CD4-positive, alpha-beta T cell treated with Interleukin-15 for 1 hour (primary cell): ENCODE results near the gene GAMT.
"Not testable (repeated sequence)": the region's sequence is repeated elsewhere in the genome, so short reads cannot be mapped to it uniquely, and the experiment has no call there.

ENCODE experiments used
- DNase-seq: peaks from one replicate; pipeline ENCODE4 v3.0.0-alpha.2; 2020

Gene GAMT

DNA sequence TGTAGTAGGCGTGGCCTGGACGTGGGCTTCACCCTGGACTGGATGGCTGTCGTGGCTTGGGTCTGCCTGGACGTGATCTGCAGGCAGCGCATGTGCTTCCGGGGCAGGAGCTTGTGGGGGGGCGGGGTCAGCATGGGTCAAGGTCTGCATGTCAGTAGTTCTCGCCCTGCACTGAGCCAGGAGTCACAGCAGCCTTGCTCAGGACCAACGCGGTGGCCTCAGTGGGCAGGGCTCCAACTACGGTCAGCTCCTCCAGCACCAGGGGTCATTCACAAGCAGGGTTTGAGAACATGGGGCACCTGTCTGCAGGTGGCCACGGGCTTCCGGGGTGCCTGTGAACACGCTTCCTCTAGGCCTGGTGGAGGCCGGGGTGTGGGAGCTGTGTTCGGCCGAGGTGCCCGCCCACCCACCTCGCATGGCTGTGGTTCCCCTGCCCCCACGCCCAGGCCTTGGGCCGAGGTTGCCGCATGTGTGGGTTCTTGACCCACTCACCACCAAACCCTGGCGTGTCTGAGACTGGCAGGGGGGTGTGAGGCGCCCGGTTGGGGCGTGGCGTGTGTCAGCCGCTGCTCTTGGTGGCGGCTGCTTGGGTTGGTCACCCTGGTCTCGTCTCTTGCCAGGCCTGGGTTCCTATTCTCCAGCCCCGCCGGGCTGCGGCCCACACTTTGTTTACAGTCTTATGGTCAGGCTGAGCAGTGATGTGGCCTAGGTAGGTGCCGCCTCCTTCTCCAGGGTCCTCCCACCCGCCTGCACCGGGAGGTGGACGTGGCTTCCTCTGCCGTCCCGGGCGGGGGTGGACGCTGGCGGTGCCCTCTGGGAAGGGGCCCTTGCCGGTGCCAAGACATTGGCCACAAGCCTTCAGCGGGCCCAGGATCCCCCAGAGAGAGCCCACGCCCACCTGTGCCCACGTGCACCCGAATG is 32.0 kb upstream of the GAMT start:
- no peak for DNase-seq

DNA sequence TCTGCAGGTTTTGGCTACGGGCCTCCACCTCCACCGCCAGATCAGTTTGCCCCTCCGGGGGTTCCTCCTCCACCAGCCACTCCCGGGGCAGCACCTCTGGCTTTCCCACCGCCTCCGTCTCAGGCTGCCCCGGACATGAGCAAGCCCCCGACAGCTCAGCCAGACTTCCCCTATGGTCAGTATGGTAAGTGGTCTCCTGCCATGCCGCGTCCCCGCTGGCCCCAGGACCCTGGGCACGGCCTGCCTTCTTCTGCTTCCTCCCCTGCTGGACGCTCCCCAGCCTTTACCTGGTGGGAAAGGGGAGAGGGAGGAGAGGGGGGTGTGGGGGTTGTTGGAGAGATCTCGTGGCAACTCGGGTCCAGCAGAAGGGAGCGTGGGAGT is 31.2 kb upstream of the GAMT start:
- no peak for DNase-seq

GRCh38 chr19:1431759-1432506 is 30.6 kb upstream of the GAMT start:
- no peak for DNase-seq

DNA sequence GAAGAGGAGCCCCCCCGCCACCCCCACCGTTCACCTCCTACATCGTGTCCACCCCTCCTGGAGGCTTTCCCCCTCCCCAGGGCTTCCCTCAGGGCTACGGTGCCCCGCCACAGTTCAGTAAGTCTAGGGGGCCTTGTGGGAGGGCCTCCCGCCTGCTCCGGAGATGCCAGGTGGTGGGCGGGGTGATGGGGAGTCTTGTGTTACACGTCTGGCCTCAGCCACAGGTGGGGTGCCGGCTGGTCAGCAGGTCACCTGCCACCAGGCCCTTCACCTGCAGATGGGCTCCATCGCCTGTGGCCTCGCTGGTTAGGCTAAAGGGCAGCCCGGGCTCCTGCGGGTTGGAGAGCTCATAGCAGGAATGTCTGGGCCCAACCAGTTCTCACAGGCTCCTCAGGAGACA is 28.9 kb upstream of the GAMT start:
- DNase-seq: no peak

- DNase-seq: no peak
Observed at GRCh38 chr19:1429750-1430149, 28.4 kb upstream of the GAMT start.

- no peak for DNase-seq
Observed at GRCh38 chr19:1428738-1429391, 27.5 kb upstream of the GAMT start.

- DNase-seq: no peak
Observed at GRCh38 chr19:1427221-1427920, 26.0 kb upstream of the GAMT start.

- DNase-seq: no peak
Observed at GRCh38 chr19:1426736-1427135, 25.4 kb upstream of the GAMT start.

GRCh38 chr19:1425902-1426301 is 24.6 kb upstream of the GAMT start:
- DNase-seq: no peak

GRCh38 chr19:1425102-1425837 is 23.9 kb upstream of the GAMT start:
- no peak for DNase-seq

DNA sequence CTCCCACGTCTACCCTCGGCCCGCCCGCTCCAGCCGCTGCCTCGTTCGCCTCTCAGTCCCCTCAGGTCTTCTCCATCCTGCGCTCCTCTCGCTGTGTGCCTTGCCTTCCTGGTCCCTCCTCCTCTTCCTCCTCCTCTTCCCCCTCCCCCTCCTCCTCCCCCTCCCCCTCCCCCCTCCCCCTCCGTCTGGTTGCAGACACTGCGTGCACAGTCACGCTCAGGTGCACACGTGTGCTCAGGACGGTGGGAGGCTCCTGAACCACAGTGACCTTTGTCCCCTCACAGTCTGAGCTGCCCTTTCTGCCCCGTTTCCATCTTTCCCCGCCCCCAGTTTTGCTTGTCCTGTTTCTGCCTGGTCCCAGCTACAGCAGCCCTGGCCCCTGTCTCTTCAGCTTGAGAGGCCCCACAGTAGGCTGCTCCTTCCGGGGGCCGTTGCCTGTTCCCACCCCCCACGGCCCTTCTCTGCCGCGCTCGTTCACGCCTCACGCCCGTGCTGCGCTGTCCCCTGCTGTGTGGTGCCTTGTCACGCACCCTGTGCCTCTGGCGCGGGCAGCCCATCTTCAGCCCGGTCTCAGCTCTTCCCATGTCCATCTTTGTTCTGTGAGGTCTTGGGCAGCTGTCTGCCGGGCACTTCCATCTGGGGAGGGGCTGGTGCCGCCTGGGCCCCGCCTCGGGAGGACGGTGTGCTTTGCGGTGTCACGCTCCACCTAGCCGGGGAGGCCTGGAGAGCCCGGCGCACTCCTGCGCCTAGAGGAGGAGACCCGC is 23.0 kb upstream of the GAMT start:
- DNase-seq: no peak

DNA sequence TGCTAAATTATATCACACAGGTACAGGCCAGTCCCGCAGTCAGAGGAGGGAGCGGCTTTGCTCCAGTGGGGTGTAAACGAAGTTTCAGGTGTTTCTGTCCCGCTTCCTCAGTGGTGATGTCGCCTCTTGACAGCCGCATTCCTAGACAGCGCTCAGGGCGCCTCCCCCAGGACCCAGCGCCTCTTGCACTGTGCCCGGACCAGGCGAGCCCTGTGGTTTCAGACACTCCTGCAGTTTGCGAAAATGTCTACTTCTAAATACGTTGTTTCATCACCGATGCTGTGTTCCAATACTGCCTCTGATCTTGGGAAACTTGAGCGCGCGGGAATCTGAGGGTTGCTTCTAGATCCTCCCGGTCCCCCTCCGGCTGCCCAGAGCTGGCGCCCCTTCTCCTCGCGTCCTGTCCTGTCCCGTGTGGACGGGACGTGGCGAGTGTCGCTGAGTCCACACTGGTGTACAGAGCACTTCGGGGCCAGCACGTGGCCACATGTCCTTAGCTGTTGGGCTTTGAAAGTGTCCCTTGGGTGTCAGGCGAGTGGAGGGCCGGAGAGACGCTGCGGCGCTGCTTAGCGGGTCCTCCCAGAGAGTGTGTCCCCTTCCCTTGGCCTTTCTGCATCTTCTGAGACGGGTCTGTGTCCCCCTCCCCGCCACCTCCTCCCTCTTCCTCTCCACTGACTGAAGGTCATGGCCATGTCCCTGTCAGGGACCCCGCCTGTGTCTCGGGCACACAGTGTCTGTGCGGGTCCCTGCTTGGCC is 22.3 kb upstream of the GAMT start:
- no peak for DNase-seq

DNA sequence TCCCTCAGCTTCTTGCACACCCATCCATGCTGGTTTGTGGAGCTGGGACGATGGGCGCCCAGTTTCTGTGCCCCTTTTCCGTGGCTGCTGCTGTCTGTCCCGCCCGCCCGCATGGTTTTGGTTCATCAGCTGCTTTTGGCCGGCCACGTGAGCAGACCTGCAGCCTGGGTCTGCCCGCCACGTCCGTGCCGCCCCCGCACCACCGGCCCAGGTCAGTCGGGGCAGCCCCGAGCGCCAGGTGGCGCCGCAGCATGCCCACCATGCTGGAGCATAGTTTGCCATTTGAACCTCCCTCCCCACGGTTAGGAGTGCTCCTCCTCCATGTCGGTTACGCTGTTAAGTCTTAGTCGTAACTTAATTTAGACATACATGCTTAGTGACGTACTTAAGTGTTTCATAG is 21.6 kb upstream of the GAMT start:
- no peak for DNase-seq

- DNase-seq: no peak
Observed at GRCh38 chr19:1422360-1422759, 21.0 kb upstream of the GAMT start.

- DNase-seq: no peak
Observed at GRCh38 chr19:1421958-1422305, 20.6 kb upstream of the GAMT start.

GRCh38 chr19:1421218-1421957 is 20.0 kb upstream of the GAMT start:
- DNase-seq: no peak

- no peak for DNase-seq
Observed at GRCh38 chr19:1420590-1420989, 19.2 kb upstream of the GAMT start.

GRCh38 chr19:1420085-1420484 is 18.7 kb upstream of the GAMT start:
- DNase-seq: not testable (repeated sequence)

GRCh38 chr19:1418951-1419738 is 17.8 kb upstream of the GAMT start:
- no peak for DNase-seq

GRCh38 chr19:1418496-1418775 is 17.1 kb upstream of the GAMT start:
- no peak for DNase-seq
